NCI-H446 treated with DMSO at 0.1 percent for 48 hours (cell line): ENCODE data around the gene ZRANB2.

Experiments used
- DNase-seq: peaks from one replicate; lab custom pipeline; 2025; lab: John Stamatoyannopoulos, UW

Gene ZRANB2

DNA sequence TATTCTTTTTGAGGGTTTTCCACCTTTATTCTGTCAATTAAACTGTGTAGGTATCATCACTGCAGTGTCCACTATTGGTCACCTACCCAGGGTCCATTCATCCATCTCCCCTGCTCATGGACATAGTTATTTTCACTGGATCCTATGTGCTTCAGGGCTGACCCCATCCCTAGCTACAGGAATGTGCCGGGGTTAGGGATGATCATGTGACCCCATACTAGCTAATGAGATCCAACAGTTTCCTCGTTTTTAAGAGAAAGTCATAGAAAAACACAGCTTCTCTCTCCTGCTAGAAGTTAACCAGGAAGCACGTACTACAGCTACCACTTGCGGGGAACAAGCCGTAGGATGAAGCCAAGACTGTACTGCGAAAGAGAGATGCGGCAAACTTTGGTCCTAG lies 52.8 kb downstream of the ZRANB2 start:
- DNase-seq, result no peak

DNA sequence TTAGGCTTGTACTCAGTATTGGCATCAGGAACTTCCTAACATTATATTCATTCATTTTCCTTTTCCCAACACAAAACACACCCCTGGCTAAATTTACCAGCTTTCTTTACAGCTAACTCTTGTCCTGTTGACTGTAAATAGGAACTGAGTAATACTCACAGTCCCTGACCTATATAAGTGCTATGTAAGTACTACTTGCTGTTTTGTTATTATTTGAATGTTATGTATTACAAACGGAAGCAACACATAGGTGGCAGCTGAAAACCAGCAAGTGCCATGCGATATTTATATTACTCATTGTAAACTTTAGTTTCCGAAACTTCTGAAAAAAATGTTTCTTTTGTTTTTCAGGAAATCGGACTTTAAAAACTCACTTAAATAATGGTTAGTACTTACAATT lies 54.7 kb downstream of the ZRANB2 start:
- no peak for DNase-seq

DNA sequence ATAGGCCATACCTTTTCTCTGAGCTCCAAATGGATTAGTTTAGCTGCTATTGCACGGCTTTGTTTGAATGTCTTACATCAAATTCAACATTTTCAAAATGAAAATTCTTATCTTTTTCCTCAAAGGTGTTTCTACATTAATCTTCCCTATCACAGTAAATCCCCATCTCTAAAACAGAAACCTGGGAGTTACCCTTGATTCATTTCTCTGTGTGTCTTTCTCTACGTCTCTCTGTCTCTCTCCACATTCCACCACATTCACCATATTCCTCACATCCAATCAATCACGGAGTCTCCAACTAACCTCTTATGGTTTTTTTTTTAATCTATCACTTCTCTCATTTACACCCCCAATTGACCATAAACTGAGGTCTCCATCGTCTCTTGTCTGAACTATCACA lies 57.3 kb downstream of the ZRANB2 start:
- no peak for DNase-seq

DNA sequence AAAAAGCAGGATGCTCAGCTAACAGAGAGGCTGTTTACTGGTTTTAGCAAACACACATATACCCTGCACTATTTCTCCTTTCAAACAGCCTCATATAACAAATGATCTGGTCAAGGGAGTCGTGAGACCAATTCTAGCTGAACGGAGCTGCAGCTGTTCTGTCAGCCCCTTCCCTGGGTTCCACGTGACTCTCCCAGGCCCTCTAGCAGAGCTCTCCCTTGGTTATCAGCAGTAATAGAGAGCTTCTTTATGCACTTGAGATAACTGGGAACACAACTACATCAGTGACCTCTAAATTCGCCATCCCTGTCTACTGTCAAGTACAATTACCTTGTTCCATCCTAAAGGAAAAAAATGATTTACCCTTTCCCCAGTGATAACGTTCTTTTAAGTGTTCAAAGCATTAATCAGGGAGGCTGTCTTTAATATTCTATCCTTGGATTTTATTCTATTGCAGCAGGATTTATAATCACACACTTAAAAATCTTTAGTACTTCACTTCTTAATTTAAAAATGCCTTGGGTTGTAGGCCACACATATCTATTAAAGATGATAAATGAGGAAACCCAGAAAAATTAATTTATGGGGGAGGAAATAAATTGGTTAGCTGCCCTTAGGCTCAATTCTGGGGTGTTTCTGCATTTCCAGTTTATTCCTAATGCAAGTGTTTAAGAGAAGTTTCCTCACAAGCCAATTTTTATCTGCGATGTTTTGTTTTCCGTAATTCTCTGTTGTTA lies 61.4 kb downstream of the ZRANB2 start:
- DNase-seq, result no peak

DNA sequence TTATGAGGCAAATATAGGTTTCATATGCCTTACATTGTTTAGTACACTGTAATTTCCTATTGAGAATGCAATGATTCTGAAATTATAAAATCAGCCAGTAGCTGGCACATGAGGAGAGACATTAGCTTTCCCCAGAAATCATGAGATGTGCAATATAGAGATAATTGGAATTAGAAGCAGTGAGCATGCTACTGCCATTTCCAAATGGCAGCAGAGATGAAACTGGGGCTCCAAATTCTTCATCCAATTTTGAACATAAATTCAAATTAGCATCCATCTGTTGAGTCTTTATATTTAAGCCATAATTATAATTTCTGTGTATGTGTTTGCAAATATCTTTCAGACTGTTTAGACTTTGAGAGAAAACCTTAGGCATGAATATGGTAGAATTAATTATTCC lies 62.0 kb downstream of the ZRANB2 start:
- no peak for DNase-seq

DNA sequence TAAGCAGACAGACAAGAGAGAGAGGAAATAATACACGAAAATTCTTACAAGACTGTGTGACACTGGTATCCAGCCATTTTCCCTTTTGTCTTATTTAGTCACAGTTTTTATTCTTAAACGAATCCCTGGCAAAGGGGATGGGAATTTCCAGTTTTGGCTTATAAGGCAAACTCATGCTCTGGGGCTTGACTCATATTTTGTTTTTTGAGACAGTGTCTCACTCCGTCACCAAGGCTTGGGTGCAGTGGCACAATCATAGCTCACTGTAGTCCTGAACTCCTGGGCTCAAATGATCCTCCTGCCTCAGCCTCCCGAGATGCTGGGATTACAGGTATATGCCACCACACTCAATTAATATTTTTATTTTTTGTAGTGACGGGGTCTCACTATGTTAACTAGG lies 65.1 kb downstream of the ZRANB2 start:
- no peak for DNase-seq

DNA sequence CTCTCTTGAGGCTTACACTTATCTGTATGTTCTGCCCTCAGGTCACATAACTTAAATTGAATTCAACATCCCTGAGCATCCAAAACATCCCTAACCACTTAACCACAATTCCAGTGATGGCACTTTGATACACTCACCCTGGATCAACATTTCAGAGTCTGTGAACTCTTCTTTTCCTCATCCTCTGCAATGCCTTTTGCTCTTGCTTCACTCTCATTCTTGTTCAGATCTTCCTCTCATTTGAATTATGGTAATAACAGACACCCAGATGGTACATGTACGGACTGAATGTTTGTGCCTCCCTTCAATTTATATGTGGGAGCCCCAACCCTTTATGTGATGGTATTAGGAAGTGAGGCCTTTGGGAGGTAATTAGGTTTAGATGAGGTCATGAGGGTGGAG lies 66.7 kb downstream of the ZRANB2 start:
- no peak for DNase-seq
